AG04450 (cell line): ENCODE results near the gene TSC22D2. TPM values are rescaled to one million over a fixed set of nuclear protein-coding genes. Genes with fewer than 3 reads are reported as not detected.

Experiments used
- CTCF ChIA-PET: fragments of 300-600, 350-600 bp; formaldehyde crosslinking; extraction: SDS; loops from one replicate; lab custom pipeline; 2022; ENCODE audit warnings: antibody characterized with exemption, inconsistent platforms; lab: Charles Lee
- POLR2A ChIA-PET: fragments of 350-600 bp; formaldehyde crosslinking; extraction: SDS; loops from one replicate; lab custom pipeline; 2021; ENCODE audit warnings: antibody characterized with exemption, inconsistent platforms; lab: Yijun Ruan, JAX
- DNase-seq: peaks from one replicate; pipeline ENCODE4 v3.0.0-alpha.2; 2011; ENCODE audit warnings: low read depth, low spot score
- H3K27ac ChIP-seq: one replicate; pipeline ENCODE4 v1.5.1; 2012; ENCODE audit warnings: low read depth, low read length, control low read depth
- H3K27me3 ChIP-seq: one replicate; pipeline ENCODE4 v1.6.0; 2012; ENCODE audit warnings: low read length; ENCODE audit not compliant: control insufficient read depth, insufficient read depth
- H3K4me3 ChIP-seq: 2 replicates; pipeline ENCODE4 v1.5.1; 2011; ENCODE audit warnings: mild to moderate bottlenecking, low read depth, low read length, control low read depth
- H3K9me3 ChIP-seq: 2 replicates; pipeline ENCODE4 v1.5.1; 2012; ENCODE audit warnings: low read length; ENCODE audit not compliant: control insufficient read depth, insufficient read depth
- polyA plus RNA-seq: library from polyadenylated mRNA; depleted of rRNA; stranded (reverse); fragments of >200 nt; gene quantifications from 2 replicates; pipeline ENCODE4 v1.2.3, GENCODE V29; 2011
- TF ChIP-seq, protein P1 (sequence below): IDR thresholded peaks from 2 replicates; pipeline ENCODE4 v1.5.1; 2011; ENCODE audit warnings: low read depth, low read length, control low read depth, inconsistent platforms

Gene TSC22D2
- polyA plus RNA-seq, 1 experiment, result 28.4 TPM

DNA sequence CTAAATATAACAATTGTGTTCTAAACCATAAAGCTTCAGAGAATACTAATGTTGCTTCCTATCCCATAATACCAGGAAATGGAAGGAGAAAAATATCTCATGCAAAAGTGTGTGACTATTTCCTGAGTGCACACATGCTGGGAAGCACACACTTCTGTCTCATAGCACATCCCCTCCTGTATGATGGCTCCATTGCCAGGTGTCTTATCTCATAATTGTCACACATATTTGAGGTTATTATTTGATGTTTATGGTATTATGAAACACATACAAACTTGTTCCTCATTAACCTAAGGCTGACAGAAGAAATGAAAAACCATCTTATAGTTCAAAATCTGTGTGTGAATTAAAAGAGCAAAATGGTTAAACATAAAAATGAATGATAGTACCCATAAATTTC lies 72.8 kb downstream of the TSC22D2 start:
- Histone ChIP-seq H3K27ac (no peak overlapping the region), H3K27me3 (no peaks in the 10 kb centered on the region), H3K4me3 (no peak overlapping the region), H3K9me3 (peaks cover 4% of the 10 kb centered on the region; the same call in 1 of the 2 replicates)
- ChIA-PET CTCF (interaction anchor here (1.1 kb wide), 1 partner anchor 14 kb away, joined by 3 read pairs; no protein-coding TSS in a partner anchor), POLR2A (no interaction called here)
- no peak for DNase-seq
- TF ChIP-seq, protein P1, sequence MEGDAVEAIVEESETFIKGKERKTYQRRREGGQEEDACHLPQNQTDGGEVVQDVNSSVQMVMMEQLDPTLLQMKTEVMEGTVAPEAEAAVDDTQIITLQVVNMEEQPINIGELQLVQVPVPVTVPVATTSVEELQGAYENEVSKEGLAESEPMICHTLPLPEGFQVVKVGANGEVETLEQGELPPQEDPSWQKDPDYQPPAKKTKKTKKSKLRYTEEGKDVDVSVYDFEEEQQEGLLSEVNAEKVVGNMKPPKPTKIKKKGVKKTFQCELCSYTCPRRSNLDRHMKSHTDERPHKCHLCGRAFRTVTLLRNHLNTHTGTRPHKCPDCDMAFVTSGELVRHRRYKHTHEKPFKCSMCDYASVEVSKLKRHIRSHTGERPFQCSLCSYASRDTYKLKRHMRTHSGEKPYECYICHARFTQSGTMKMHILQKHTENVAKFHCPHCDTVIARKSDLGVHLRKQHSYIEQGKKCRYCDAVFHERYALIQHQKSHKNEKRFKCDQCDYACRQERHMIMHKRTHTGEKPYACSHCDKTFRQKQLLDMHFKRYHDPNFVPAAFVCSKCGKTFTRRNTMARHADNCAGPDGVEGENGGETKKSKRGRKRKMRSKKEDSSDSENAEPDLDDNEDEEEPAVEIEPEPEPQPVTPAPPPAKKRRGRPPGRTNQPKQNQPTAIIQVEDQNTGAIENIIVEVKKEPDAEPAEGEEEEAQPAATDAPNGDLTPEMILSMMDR, result no peak

DNA sequence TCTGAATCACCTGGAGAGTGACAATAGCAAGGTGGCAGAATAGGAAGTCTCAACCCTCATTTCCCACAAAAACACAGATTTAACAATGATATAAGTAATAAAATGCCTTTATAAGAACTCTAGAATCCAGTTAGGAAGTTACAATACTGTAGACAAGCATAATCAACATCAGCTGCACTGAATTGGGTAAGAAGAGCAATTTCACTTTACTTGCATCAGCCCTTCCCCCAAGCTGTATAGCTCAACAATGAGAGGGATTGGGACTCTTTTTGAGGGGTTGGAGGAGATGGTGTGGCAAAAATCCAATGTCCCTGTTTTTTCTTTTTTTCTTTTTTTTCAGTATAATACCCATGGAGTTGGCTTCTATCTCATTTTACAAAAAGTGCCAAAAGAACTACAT lies 75.1 kb downstream of the TSC22D2 start:
- H3K27me3 ChIP-seq, result no peaks in the 10 kb centered on the region
- DNase-seq, result no peak
- peaks cover 3% of the 10 kb centered on the region; the same call in 1 of the 2 replicates for H3K9me3 ChIP-seq
- H3K27ac ChIP-seq, result no peak overlapping the region
- no peak overlapping the region for H3K4me3 ChIP-seq
- TF ChIP-seq, protein P1, result no peak
- POLR2A ChIA-PET, result no interaction called here
- CTCF ChIA-PET, result interaction anchor here (0.6 to 1.7 kb wide), 3 partner anchors 12 to 546 kb away, joined by 3 to 6 read pairs (median 6); no protein-coding TSS in a partner anchor

DNA sequence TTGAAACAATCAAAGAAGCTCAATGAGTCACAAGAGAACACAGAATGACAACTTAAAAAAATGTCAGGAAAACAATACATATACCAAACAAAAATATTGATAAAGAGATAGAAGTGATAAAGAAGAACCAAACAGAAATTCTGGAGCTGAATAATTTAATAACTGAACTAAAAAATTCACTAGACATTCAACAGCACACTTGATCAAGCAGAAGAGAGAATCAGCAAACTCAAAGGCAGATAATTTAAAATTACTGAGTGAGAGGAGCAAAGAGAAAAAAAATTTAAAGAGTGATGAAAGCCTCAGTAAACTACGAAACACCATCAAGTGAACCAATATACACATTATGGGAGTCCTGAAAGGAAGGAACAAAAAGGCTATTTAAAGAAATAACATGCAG lies 76.3 kb downstream of the TSC22D2 start:
- no peak overlapping the region for H3K27ac ChIP-seq
- H3K9me3 ChIP-seq, result no peaks in the 10 kb centered on the region
- no peak for DNase-seq
- H3K4me3 ChIP-seq, result no peak overlapping the region
- POLR2A ChIA-PET, result no interaction called here
- CTCF ChIA-PET, result interaction anchor here (1.2 kb wide), 1 partner anchor 11 kb away, joined by 7 read pairs; no protein-coding TSS in a partner anchor
- TF ChIP-seq, protein P1, result no peak
- H3K27me3 ChIP-seq, result no peaks in the 10 kb centered on the region

DNA sequence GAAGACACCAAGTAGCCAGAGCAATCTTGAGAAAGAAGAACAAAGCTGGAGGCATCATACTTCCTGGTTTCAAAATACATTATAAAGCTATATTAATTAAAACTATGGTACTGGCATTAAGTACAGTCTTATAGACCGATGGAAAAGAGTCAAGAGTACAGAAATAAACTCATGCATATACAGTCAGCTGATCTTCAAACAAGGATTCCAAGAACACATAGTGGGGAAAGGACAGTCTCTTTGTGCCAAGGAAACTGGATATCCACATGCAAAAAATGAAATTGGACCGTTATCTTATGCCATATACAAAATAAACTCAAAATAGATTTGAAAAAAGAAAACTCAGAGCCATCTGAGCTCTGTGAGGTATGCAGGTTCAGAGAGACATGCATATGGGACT lies 80.8 kb downstream of the TSC22D2 start:
- H3K9me3 ChIP-seq, result no peaks in the 10 kb centered on the region
- CTCF ChIA-PET, result no interaction called here
- no peak overlapping the region for H3K4me3 ChIP-seq
- no peak overlapping the region for H3K27ac ChIP-seq
- POLR2A ChIA-PET, result no interaction called here
- TF ChIP-seq, protein P1, result no peak
- DNase-seq, result no peak
- H3K27me3 ChIP-seq, result no peaks in the 10 kb centered on the region

DNA sequence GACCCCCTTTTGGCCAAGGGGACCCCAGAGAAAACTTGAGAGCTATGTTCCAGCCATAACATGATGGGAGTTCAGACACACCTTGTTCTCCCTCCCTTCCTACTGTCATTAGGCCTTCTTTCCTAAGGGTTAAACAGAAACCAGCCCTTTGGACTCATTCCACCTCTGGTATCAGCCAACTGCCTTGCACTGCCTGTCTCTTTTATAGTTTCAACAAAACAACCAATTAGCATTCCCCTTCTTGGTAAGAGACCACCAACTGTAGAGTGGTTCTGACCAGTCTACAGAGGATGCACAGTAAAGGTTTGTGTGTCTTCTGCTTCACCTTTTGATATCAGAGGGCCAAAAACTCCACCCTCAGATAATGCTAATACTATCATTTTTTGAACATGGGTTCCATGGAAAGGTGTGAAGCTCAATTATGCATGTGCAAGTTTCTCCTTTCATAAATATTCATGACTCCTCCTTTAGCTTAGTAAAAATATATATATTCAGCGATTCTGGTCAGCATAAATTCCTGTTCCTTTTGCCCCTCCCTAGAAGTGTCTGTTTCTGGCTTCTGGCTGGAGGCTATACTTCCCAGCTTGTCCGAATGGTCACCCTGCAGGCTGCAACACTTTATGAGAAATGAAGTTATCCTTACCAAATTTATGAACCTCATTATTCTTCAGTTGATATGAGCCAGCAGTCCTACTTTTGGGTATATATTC lies 82.3 kb downstream of the TSC22D2 start:
- TF ChIP-seq, protein P1, result no peak
- H3K9me3 ChIP-seq, result no peaks in the 10 kb centered on the region
- no peaks in the 10 kb centered on the region for H3K27me3 ChIP-seq
- no peak overlapping the region for H3K4me3 ChIP-seq
- ChIA-PET POLR2A (no interaction called here), CTCF (interaction anchor here (1.0 kb wide), 1 partner anchor 9 kb away, joined by 3 read pairs; no protein-coding TSS in a partner anchor)
- no peak overlapping the region for H3K27ac ChIP-seq
- DNase-seq, result no peak
